Fibroblast of the aortic adventitia (primary cell): Measurements from ENCODE around the gene JAKMIP2. TPM values are rescaled to one million over a fixed set of nuclear protein-coding genes. Genes with fewer than 3 reads are reported as not detected.
"Not testable (repeated sequence)": the region's sequence is repeated elsewhere in the genome, so short reads cannot be mapped to it uniquely, and the experiment has no call there.

Experiments used
- DNase-seq: peaks from one replicate; pipeline ENCODE4 v3.0.0-alpha.2; 2010; ENCODE audit warnings: low read depth
- H3K4me3 ChIP-seq: 2 replicates; pipeline ENCODE4 v1.5.1; 2011; ENCODE audit warnings: low read depth, mild to moderate bottlenecking, control low read depth, low read length, moderate library complexity
- CTCF ChIP-seq: IDR thresholded peaks from 2 replicates; pipeline ENCODE4 v1.5.1; 2011; ENCODE audit warnings: mild to moderate bottlenecking, low read length, control low read depth, inconsistent platforms; ENCODE audit not compliant: insufficient read depth
- total RNA-seq: library from RNA; depleted of rRNA; stranded (reverse); fragments of >200 nt; gene quantifications from 2 replicates; pipeline ENCODE4 v1.2.3, GENCODE V29; 2012; ENCODE audit warnings: low replicate concordance

JAKMIP2 gene
- total RNA-seq, 1 donor, result 1.4 TPM

GRCh38 chr5:147610798-147611197 lies 171.7 kb downstream of the JAKMIP2 start:
- no peak for DNase-seq
- no peak for TF ChIP-seq CTCF
- H3K4me3 ChIP-seq, result no peak overlapping the region

- H3K4me3 ChIP-seq, result no peak overlapping the region
- no peak for TF ChIP-seq CTCF
- no peak for DNase-seq
These were observed 180.9 kb downstream of the JAKMIP2 start for GRCh38 chr5:147601652-147602051.

- DNase-seq, result no peak
- no peak overlapping the region for H3K4me3 ChIP-seq
- TF ChIP-seq CTCF, result no peak
These were observed 191.4 kb downstream of the JAKMIP2 start for GRCh38 chr5:147591120-147591519.

- TF ChIP-seq CTCF, result no peak
- no peak for DNase-seq
- no peak overlapping the region for H3K4me3 ChIP-seq
These were observed 192.4 kb downstream of the JAKMIP2 start for GRCh38 chr5:147590096-147590495.

GRCh38 chr5:147586832-147587231 lies 195.7 kb downstream of the JAKMIP2 start:
- H3K4me3 ChIP-seq, result no peak overlapping the region
- no peak for DNase-seq
- TF ChIP-seq CTCF, result no peak

- TF ChIP-seq CTCF, result no peak
- H3K4me3 ChIP-seq, result no peak overlapping the region
- no peak for DNase-seq
These were observed 196.3 kb downstream of the JAKMIP2 start for GRCh38 chr5:147586221-147586620.

GRCh38 chr5:147582272-147582671 lies 200.3 kb downstream of the JAKMIP2 start:
- not testable (repeated sequence) for DNase-seq, H3K4me3 ChIP-seq

- not testable (repeated sequence) for DNase-seq, H3K4me3 ChIP-seq
These were observed 202.1 kb downstream of the JAKMIP2 start for GRCh38 chr5:147580418-147580817.
